ENCODE data around the gene NAB2.

DNA sequence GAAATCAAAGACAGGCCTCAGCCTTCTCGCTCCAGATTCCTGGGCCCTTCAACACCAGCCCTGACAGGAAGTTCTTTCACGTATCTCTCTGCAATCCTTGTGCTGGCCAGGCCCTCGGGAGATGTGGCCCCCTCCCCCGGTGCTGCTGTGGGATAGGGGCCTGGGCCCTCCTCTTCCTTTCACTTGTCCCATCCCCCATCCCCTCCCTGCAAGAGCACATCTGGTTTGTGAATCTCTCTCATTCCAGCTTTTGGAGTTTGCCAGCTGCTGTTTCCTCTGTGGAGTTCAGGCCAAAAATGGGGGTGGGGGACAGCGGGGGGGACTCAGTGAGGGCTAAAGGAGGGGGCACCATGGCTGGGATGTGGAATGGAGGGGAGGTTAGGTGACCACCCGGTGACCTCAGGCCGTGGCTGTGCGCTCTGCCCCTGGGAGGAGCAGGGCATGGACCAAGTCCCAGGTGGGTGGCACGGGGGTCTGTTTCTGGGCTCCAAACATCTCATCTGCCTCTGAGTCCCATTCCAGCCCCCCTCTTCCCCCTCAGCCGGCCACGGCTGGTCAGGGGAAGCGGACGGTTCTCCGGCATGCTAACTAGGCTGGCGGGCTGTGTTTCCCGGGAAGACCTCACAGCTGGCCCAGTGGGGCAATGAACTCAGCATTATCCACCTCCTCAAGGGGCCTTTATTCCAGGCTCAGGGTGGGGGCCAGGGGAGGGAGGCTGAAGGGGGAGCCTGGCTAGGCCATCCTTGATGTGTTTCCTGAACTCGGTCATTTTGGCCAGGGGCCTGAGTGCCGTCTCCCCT lies 46.8 kb downstream of the NAB2 start:
- no peak for TF ChIP-seq JUND (IDR thresholded peaks at IDR 0.05)
- no peak; the same call in 1 of the 2 replicates for TF ChIP-seq MXI1 (IDR thresholded peaks at IDR 0.05; ENCODE audit: low read depth, low read length)
- TF ChIP-seq, protein P1, sequence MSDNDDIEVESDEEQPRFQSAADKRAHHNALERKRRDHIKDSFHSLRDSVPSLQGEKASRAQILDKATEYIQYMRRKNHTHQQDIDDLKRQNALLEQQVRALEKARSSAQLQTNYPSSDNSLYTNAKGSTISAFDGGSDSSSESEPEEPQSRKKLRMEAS (IDR thresholded peaks at IDR 0.05; ENCODE audit: low read depth): no peak
- TF ChIP-seq CTCF (IDR thresholded peaks at IDR 0.05): no peak
- no peak; a peak in 1 of 4 replicates for TF ChIP-seq EP300 (IDR thresholded peaks at IDR 0.05; ENCODE audit: borderline replicate concordance in 1 of 2, low read depth in 1 of 2, low read length in 1 of 2)
- no peak for TF ChIP-seq TAF1 (IDR thresholded peaks at IDR 0.05; ENCODE audit: borderline replicate concordance, low read depth, low read length)
- no peak for TF ChIP-seq USF2 (IDR thresholded peaks at IDR 0.05; ENCODE audit: borderline replicate concordance, low read depth, low read length)
- no peak for TF ChIP-seq YY1 (IDR thresholded peaks at IDR 0.05; ENCODE audit: low read depth)
- no peak for TF ChIP-seq POLR2AphosphoS5 (IDR thresholded peaks at IDR 0.05; ENCODE audit: low read depth, low read length)
- TF ChIP-seq RAD21 (IDR thresholded peaks at IDR 0.05; ENCODE audit: low read length): no peak
- TF ChIP-seq RXRA (IDR thresholded peaks at IDR 0.05; ENCODE audit: borderline replicate concordance, low read depth): no peak
- TF ChIP-seq NRF1 (IDR thresholded peaks at IDR 0.05; ENCODE audit: low read depth, low read length): no peak
